ENCODE measurements around the gene PARD6B.
A peak's percentile ranks its signal among the peaks of the same experiment; 100 is the strongest.

The PARD6B gene

GRCh38 chr20:50731930-50732690 is 730 bp downstream of the PARD6B start:
- DNase-seq (ENCODE audit: low read depth), result no peak
- peak overlapping the region; percentile 90 for H3K4me3 ChIP-seq (ENCODE audit: low read depth, low read length)
- TF ChIP-seq CTCF (IDR thresholded peaks at IDR 0.05; ENCODE audit: low read depth, low read length, missing control alignments), result no peak

GRCh38 chr20:50733644-50734349 is 2.4 kb downstream of the PARD6B start:
- no peak for TF ChIP-seq CTCF (IDR thresholded peaks at IDR 0.05; ENCODE audit: low read depth, low read length, missing control alignments)

GRCh38 chr20:50734730-50735679 is 3.6 kb downstream of the PARD6B start:
- no peak for TF ChIP-seq CTCF (IDR thresholded peaks at IDR 0.05; ENCODE audit: low read depth, low read length, missing control alignments)
- no peak overlapping the region for H3K4me3 ChIP-seq (ENCODE audit: low read depth, low read length)
- DNase-seq (ENCODE audit: low read depth), result no peak

More at GRCh38 chr20:50733644-50734349, 2.4 kb downstream of the PARD6B start:
- H3K4me3 ChIP-seq (ENCODE audit: low read depth, low read length), result no peak overlapping the region
- no peak for DNase-seq (ENCODE audit: low read depth)

- H3K4me3 ChIP-seq (ENCODE audit: low read depth, low read length), result no peak overlapping the region
- DNase-seq (ENCODE audit: low read depth), result no peak
Measured at GRCh38 chr20:50735813-50736212, 4.4 kb downstream of the PARD6B start.

GRCh38 chr20:50737352-50737751 is 6.0 kb downstream of the PARD6B start:
- TF ChIP-seq CTCF (IDR thresholded peaks at IDR 0.05; ENCODE audit: low read depth, low read length, missing control alignments), result no peak
- DNase-seq (ENCODE audit: low read depth), result no peak
- H3K4me3 ChIP-seq (ENCODE audit: low read depth, low read length), result no peak overlapping the region

More at GRCh38 chr20:50735813-50736212, 4.4 kb downstream of the PARD6B start:
- TF ChIP-seq CTCF (IDR thresholded peaks at IDR 0.05; ENCODE audit: low read depth, low read length, missing control alignments), result no peak

GRCh38 chr20:50743087-50743486 is 11.7 kb downstream of the PARD6B start:
- H3K4me3 ChIP-seq (ENCODE audit: low read depth, low read length), result no peak overlapping the region
- TF ChIP-seq CTCF (IDR thresholded peaks at IDR 0.05; ENCODE audit: low read depth, low read length, missing control alignments), result no peak
- no peak for DNase-seq (ENCODE audit: low read depth)

All from GM12864 (cell line).